HCT116 (cell line): ENCODE data around the gene NT5C3A. TPM values are rescaled to one million over a fixed set of nuclear protein-coding genes. Genes with fewer than 3 reads are reported as not detected.

Experiments used
- ATAC-seq: fragments of 200-7000 bp; cut with Tn5 transposase; 2 replicates; pipeline ENCODE4 v1.9.1; 2020; ENCODE audit warnings: mild to moderate bottlenecking, moderate library complexity
- BruUV-seq: library from RNA; stranded (reverse); fragments of 400-500 nt; replicated peaks from 2 replicates; lab custom pipeline; 2021; lab: Mats Ljungman, UMichigan
- CTCF ChIA-PET: fragments of 300-600 bp; sonication (Branson Sonifier 250); formaldehyde crosslinking; loops from one replicate; lab custom pipeline; 2021; ENCODE audit warnings: antibody characterized with exemption; lab: Charles Lee
- POLR2A ChIA-PET: fragments of 300-600, 350-600 bp; sonication (Branson Sonifier 250); formaldehyde crosslinking; loops from one replicate; lab custom pipeline; 2021; ENCODE audit warnings: antibody characterized with exemption; lab: Charles Lee
- RAD21 ChIA-PET, 2 experiments: fragments of 300-600 bp; sonication (Branson Sonifier 250); formaldehyde crosslinking; loops; one replicate each; lab custom pipeline; 2023; ENCODE audit warnings: low total read pairs in 2 of 2; ENCODE audit not compliant: uncharacterized antibody in 2 of 2, unreplicated experiment in 2 of 2, low non-redundant PET in 1 of 2; lab: Charles Lee
- DNase-seq: peaks from one replicate; pipeline ENCODE4 v3.0.0-alpha.2; 2010; ENCODE audit warnings: low read depth, low spot score
- H2AFZ ChIP-seq: fragments of 200-600 bp; shearing (Covaris generic), sonication (generic); 2 replicates; pipeline ENCODE4 v1.6.1; 2017; ENCODE audit warnings: low read depth, mixed run types, mixed read lengths, antibody characterized with exemption, low read length; ENCODE audit not compliant: poor library complexity, severe bottlenecking
- H3K27ac ChIP-seq: 2 replicates; pipeline ENCODE4 v1.5.1; 2012; ENCODE audit warnings: low read depth, low read length
- H3K27me3 ChIP-seq: fragments of 200-600 bp; sonication (generic); 2 replicates; pipeline ENCODE4 v1.6.1; 2016; ENCODE audit warnings: mixed run types, low read length, mixed read lengths; ENCODE audit not compliant: insufficient read depth
- H3K36me3 ChIP-seq, 2 experiments: fragments of 200-500 bp in 1 of 2; fragments of 200-600 bp in 1 of 2; sonication (Bioruptor generic) in 1 of 2; sonication (generic) in 1 of 2; 2 replicates each; pipeline versions ENCODE4 v1.5.1 to v1.6.1; 2014 to 2016; ENCODE audit warnings: low read length in 2 of 2, inconsistent platforms in 1 of 2, mixed read lengths in 1 of 2, mixed run types in 1 of 2; ENCODE audit not compliant: insufficient read depth in 2 of 2, control insufficient read depth in 1 of 2
- H3K4me1 ChIP-seq, 2 experiments: fragments of 200-600 bp in 1 of 2; sonication (generic) in 1 of 2; 2 replicates each; pipeline versions ENCODE4 v1.5.1 to v1.6.1; 2012 to 2017; ENCODE audit warnings: low read length in 2 of 2, inconsistent platforms in 1 of 2, mild to moderate bottlenecking in 1 of 2, mixed read lengths in 1 of 2, mixed run types in 1 of 2, moderate library complexity in 1 of 2; ENCODE audit not compliant: insufficient read depth in 2 of 2, control insufficient read depth in 1 of 2
- H3K4me2 ChIP-seq: fragments of 200-600 bp; sonication (generic); 2 replicates; pipeline ENCODE4 v1.6.1; 2017; ENCODE audit warnings: mixed run types, low read length, mixed read lengths
- H3K4me3 ChIP-seq, 2 experiments: fragments of 200-600 bp in 1 of 2; sonication (generic) in 1 of 2; replicated peaks in 1 of 2; 2 replicates each; pipeline ENCODE4 v1.5.1; 2011 to 2016; ENCODE audit warnings: low read length in 2 of 2, control low read depth in 1 of 2, low read depth in 1 of 2, mild to moderate bottlenecking in 1 of 2, mixed read lengths in 1 of 2, mixed run types in 1 of 2
- H3K79me2 ChIP-seq: fragments of 200-600 bp; sonication (generic); 2 replicates; pipeline ENCODE4 v1.6.1; 2017; ENCODE audit warnings: mild to moderate bottlenecking, mixed run types, low read length, moderate library complexity, mixed read lengths; ENCODE audit not compliant: insufficient read depth
- H3K9ac ChIP-seq: fragments of 200-600 bp; sonication (generic); 2 replicates; pipeline ENCODE4 v1.6.1; 2016; ENCODE audit warnings: low read length, mixed read lengths
- H3K9me2 ChIP-seq: fragments of 200-600 bp; sonication (generic), shearing (Covaris generic); 2 replicates; pipeline ENCODE4 v1.6.1; 2017; ENCODE audit warnings: mixed run types, mild to moderate bottlenecking, moderate library complexity; ENCODE audit not compliant: insufficient read depth
- H3K9me3 ChIP-seq, 2 experiments: fragments of 200-500 bp in 1 of 2; fragments of 200-600 bp in 1 of 2; sonication (Bioruptor generic) in 1 of 2; sonication (generic) in 1 of 2; 2 replicates each; pipeline ENCODE4 v1.6.1; 2014 to 2017; ENCODE audit warnings: low read length in 2 of 2, mixed read lengths in 2 of 2, inconsistent platforms in 1 of 2, low read depth in 1 of 2, mild to moderate bottlenecking in 1 of 2, mixed run types in 1 of 2, moderate library complexity in 1 of 2; ENCODE audit not compliant: control insufficient read depth in 1 of 2, insufficient read depth in 1 of 2
- H4K20me1 ChIP-seq: fragments of 200-600 bp; sonication (generic), shearing (Covaris generic); 2 replicates; pipeline ENCODE4 v1.6.1; 2017; ENCODE audit warnings: mixed run types, mild to moderate bottlenecking, moderate library complexity; ENCODE audit not compliant: insufficient read depth
- ATF3 ChIP-seq: IDR thresholded peaks from 2 replicates; pipeline ENCODE4 v1.6.1; 2012
- CBX3 ChIP-seq: IDR thresholded peaks from 2 replicates; pipeline ENCODE4 v1.6.1; 2012; ENCODE audit warnings: low read depth
- CEBPB ChIP-seq: IDR thresholded peaks from 2 replicates; pipeline ENCODE4 v1.6.1; 2012; ENCODE audit warnings: low read depth
- EGR1 ChIP-seq: IDR thresholded peaks from 2 replicates; pipeline ENCODE4 v1.6.1; 2012; ENCODE audit warnings: low read depth
- ELF1 ChIP-seq: IDR thresholded peaks from 2 replicates; pipeline ENCODE4 v1.6.1; 2012; ENCODE audit warnings: low read depth, borderline replicate concordance
- EZH2 ChIP-seq: fragments of 200-600 bp; sonication (generic); IDR thresholded peaks from 2 replicates; pipeline ENCODE4 v1.6.1; 2017; ENCODE audit warnings: antibody characterized with exemption, mixed run types
- EZH2phosphoT487 ChIP-seq: fragments of 200-600 bp; IDR thresholded peaks from 2 replicates; pipeline ENCODE4 v1.6.1; 2018; ENCODE audit warnings: antibody characterized with exemption, borderline replicate concordance
- JUND ChIP-seq: IDR thresholded peaks from 2 replicates; pipeline ENCODE4 v1.6.1; 2012
- POLR2A ChIP-seq: IDR thresholded peaks from 2 replicates; pipeline ENCODE4 v1.7.0; 2011; ENCODE audit warnings: borderline replicate concordance; ENCODE audit not compliant: insufficient read depth, insufficient read length; ENCODE audit errors: extremely low read depth
- POLR2AphosphoS5 ChIP-seq: IDR thresholded peaks from 2 replicates; pipeline ENCODE4 v1.6.1; 2011; ENCODE audit warnings: mild to moderate bottlenecking, low read depth, low read length, moderate library complexity
- RAD21 ChIP-seq: IDR thresholded peaks from 2 replicates; pipeline ENCODE4 v1.6.1; 2012; ENCODE audit warnings: low read depth, mild to moderate bottlenecking
- REST ChIP-seq: IDR thresholded peaks from 2 replicates; pipeline ENCODE4 v1.6.1; 2012; ENCODE audit warnings: low read depth
- SIN3A ChIP-seq: IDR thresholded peaks from 2 replicates; pipeline ENCODE4 v1.6.1; 2012; ENCODE audit warnings: low read depth
- SP1 ChIP-seq: IDR thresholded peaks from 2 replicates; pipeline ENCODE4 v1.6.1; 2012; ENCODE audit warnings: low read depth
- YY1 ChIP-seq: IDR thresholded peaks from 2 replicates; pipeline ENCODE4 v1.6.1; 2011; ENCODE audit warnings: low read length, low read depth, moderate library complexity, mild to moderate bottlenecking; ENCODE audit not compliant: insufficient replicate concordance; ENCODE audit errors: extremely low read depth
- ZBTB33 ChIP-seq: IDR thresholded peaks from 2 replicates; pipeline ENCODE4 v1.6.1; 2011; ENCODE audit warnings: mild to moderate bottlenecking, low read length, moderate library complexity; ENCODE audit not compliant: insufficient replicate concordance; ENCODE audit errors: extremely low read depth
- ZNF274 ChIP-seq: fragments of 200-500 bp; sonication (Bioruptor generic); IDR thresholded peaks from 2 replicates; pipeline ENCODE4 v1.6.1; 2014; ENCODE audit warnings: mild to moderate bottlenecking, low read depth, low read length, inconsistent platforms
- intact Hi-C: fragments of 100-400 bp; cut with micrococcal nuclease; formaldehyde crosslinking; loops from 2 replicates; pipeline ENCODE4 v1.10.0; 2022
- total RNA-seq: library from RNA; stranded (reverse); gene quantifications from one replicate; pipeline ENCODE4 v1.2.1, GENCODE V29; 2021; ENCODE audit not compliant: unreplicated experiment

NT5C3A gene
- total RNA-seq, 1 experiment from 2014 or later = 32.5 TPM

GRCh38 chr7:33079096-33079495 lies 16.5 kb upstream of the NT5C3A start:
- Histone ChIP-seq H3K4me2 (no peak overlapping the region), H2AFZ (no peak overlapping the region), H3K27me3 (peaks cover 3% of the 10 kb centered on the region; the same call in 1 of the 2 replicates), H4K20me1 (no peaks in the 10 kb centered on the region), H3K4me3 (no peak overlapping the region), H3K36me3 (no peaks in the 10 kb centered on the region), H3K4me1 (no peaks in the 10 kb centered on the region), H3K9me3 (no peaks in the 10 kb centered on the region), H3K9me2 (no peaks in the 10 kb centered on the region), H3K79me2 (no peaks in the 10 kb centered on the region), H3K9ac (no peak overlapping the region), H3K27ac (no peak overlapping the region)
- BruUV-seq = no TSS peak
- no peak for DNase-seq
- POLR2A ChIA-PET = no interaction called here
- intact Hi-C loops = no loop called here
- RAD21 ChIA-PET = no interaction called here
- CTCF ChIA-PET = no interaction called here
- TF ChIP-seq ATF3 = no peak
- no peak for TF ChIP-seq CBX3
- no peak for TF ChIP-seq POLR2AphosphoS5
- TF ChIP-seq POLR2A = no peak
- no peak for TF ChIP-seq ZBTB33
- no peak for TF ChIP-seq ZNF274
- TF ChIP-seq CEBPB = no peak
- ATAC-seq = no peak

- intact Hi-C loops = no loop called here
- TF ChIP-seq ELF1 (no peak), JUND (no peak), YY1 (no peak), ZNF274 (no peak), SP1 (no peak), POLR2A (no peak), RAD21 (no peak), REST (no peak), EGR1 (no peak), EZH2 (no peak), SIN3A (no peak), EZH2phosphoT487 (no peak)
Measured at GRCh38 chr7:33076737-33077136, 14.2 kb upstream of the NT5C3A start.

More at GRCh38 chr7:33076737-33077136, 14.2 kb upstream of the NT5C3A start:
- H2AFZ ChIP-seq = no peak overlapping the region
- ChIA-PET CTCF (no interaction called here), RAD21 (no interaction called here), POLR2A (no interaction called here)
- no peak overlapping the region for H3K4me3 ChIP-seq
- H3K36me3 ChIP-seq = no peaks in the 10 kb centered on the region
- H3K27me3 ChIP-seq = peaks cover 3% of the 10 kb centered on the region; the same call in 1 of the 2 replicates
- H3K4me2 ChIP-seq = no peak overlapping the region
- no TSS peak for BruUV-seq
- no peaks in the 10 kb centered on the region for H4K20me1 ChIP-seq
- H3K9ac ChIP-seq = no peak overlapping the region
- H3K9me2 ChIP-seq = no peaks in the 10 kb centered on the region
- DNase-seq = no peak
- no peak overlapping the region for H3K27ac ChIP-seq
- no peaks in the 10 kb centered on the region for H3K79me2 ChIP-seq
- no peaks in the 10 kb centered on the region for H3K9me3 ChIP-seq
- H3K4me1 ChIP-seq = no peaks in the 10 kb centered on the region
- no peak for ATAC-seq
